HCT116 (cell line): ENCODE measurements around the gene SPATA12. TPM values are rescaled to one million over a fixed set of nuclear protein-coding genes. Genes with fewer than 3 reads are reported as not detected.
A peak's percentile ranks its signal among the peaks of the same experiment; 100 is the strongest.

ENCODE experiments used
- ATAC-seq: fragments of 200-7000 bp; cut with Tn5 transposase; 2 replicates; pipeline ENCODE4 v1.9.1; 2020; ENCODE audit warnings: mild to moderate bottlenecking, moderate library complexity
- BruUV-seq: library from RNA; stranded (reverse); fragments of 400-500 nt; replicated peaks from 2 replicates; lab custom pipeline; 2021; lab: Mats Ljungman, UMichigan
- CTCF ChIA-PET: fragments of 300-600 bp; sonication (Branson Sonifier 250); formaldehyde crosslinking; loops from one replicate; lab custom pipeline; 2021; ENCODE audit warnings: antibody characterized with exemption; lab: Charles Lee
- POLR2A ChIA-PET: fragments of 300-600, 350-600 bp; sonication (Branson Sonifier 250); formaldehyde crosslinking; loops from one replicate; lab custom pipeline; 2021; ENCODE audit warnings: antibody characterized with exemption; lab: Charles Lee
- RAD21 ChIA-PET, 2 experiments: fragments of 300-600 bp; sonication (Branson Sonifier 250); formaldehyde crosslinking; loops; one replicate each; lab custom pipeline; 2023; ENCODE audit warnings: low total read pairs in 2 of 2; ENCODE audit not compliant: uncharacterized antibody in 2 of 2, unreplicated experiment in 2 of 2, low non-redundant PET in 1 of 2; lab: Charles Lee
- DNase-seq: peaks from one replicate; pipeline ENCODE4 v3.0.0-alpha.2; 2010; ENCODE audit warnings: low read depth, low spot score
- H2AFZ ChIP-seq: fragments of 200-600 bp; shearing (Covaris generic), sonication (generic); 2 replicates; pipeline ENCODE4 v1.6.1; 2017; ENCODE audit warnings: low read depth, mixed run types, mixed read lengths, antibody characterized with exemption, low read length; ENCODE audit not compliant: poor library complexity, severe bottlenecking
- H3K27ac ChIP-seq: 2 replicates; pipeline ENCODE4 v1.5.1; 2012; ENCODE audit warnings: low read depth, low read length
- H3K27me3 ChIP-seq: fragments of 200-600 bp; sonication (generic); 2 replicates; pipeline ENCODE4 v1.6.1; 2016; ENCODE audit warnings: mixed run types, low read length, mixed read lengths; ENCODE audit not compliant: insufficient read depth
- H3K36me3 ChIP-seq, 2 experiments: fragments of 200-500 bp in 1 of 2; fragments of 200-600 bp in 1 of 2; sonication (Bioruptor generic) in 1 of 2; sonication (generic) in 1 of 2; 2 replicates each; pipeline versions ENCODE4 v1.5.1 to v1.6.1; 2014 to 2016; ENCODE audit warnings: low read length in 2 of 2, inconsistent platforms in 1 of 2, mixed read lengths in 1 of 2, mixed run types in 1 of 2; ENCODE audit not compliant: insufficient read depth in 2 of 2, control insufficient read depth in 1 of 2
- H3K4me1 ChIP-seq, 2 experiments: fragments of 200-600 bp in 1 of 2; sonication (generic) in 1 of 2; 2 replicates each; pipeline versions ENCODE4 v1.5.1 to v1.6.1; 2012 to 2017; ENCODE audit warnings: low read length in 2 of 2, inconsistent platforms in 1 of 2, mild to moderate bottlenecking in 1 of 2, mixed read lengths in 1 of 2, mixed run types in 1 of 2, moderate library complexity in 1 of 2; ENCODE audit not compliant: insufficient read depth in 2 of 2, control insufficient read depth in 1 of 2
- H3K4me2 ChIP-seq: fragments of 200-600 bp; sonication (generic); 2 replicates; pipeline ENCODE4 v1.6.1; 2017; ENCODE audit warnings: mixed run types, low read length, mixed read lengths
- H3K4me3 ChIP-seq, 2 experiments: fragments of 200-600 bp in 1 of 2; sonication (generic) in 1 of 2; replicated peaks in 1 of 2; 2 replicates each; pipeline ENCODE4 v1.5.1; 2011 to 2016; ENCODE audit warnings: low read length in 2 of 2, control low read depth in 1 of 2, low read depth in 1 of 2, mild to moderate bottlenecking in 1 of 2, mixed read lengths in 1 of 2, mixed run types in 1 of 2
- H3K79me2 ChIP-seq: fragments of 200-600 bp; sonication (generic); 2 replicates; pipeline ENCODE4 v1.6.1; 2017; ENCODE audit warnings: mild to moderate bottlenecking, mixed run types, low read length, moderate library complexity, mixed read lengths; ENCODE audit not compliant: insufficient read depth
- H3K9ac ChIP-seq: fragments of 200-600 bp; sonication (generic); 2 replicates; pipeline ENCODE4 v1.6.1; 2016; ENCODE audit warnings: low read length, mixed read lengths
- H3K9me2 ChIP-seq: fragments of 200-600 bp; sonication (generic), shearing (Covaris generic); 2 replicates; pipeline ENCODE4 v1.6.1; 2017; ENCODE audit warnings: mixed run types, mild to moderate bottlenecking, moderate library complexity; ENCODE audit not compliant: insufficient read depth
- H3K9me3 ChIP-seq, 2 experiments: fragments of 200-500 bp in 1 of 2; fragments of 200-600 bp in 1 of 2; sonication (Bioruptor generic) in 1 of 2; sonication (generic) in 1 of 2; 2 replicates each; pipeline ENCODE4 v1.6.1; 2014 to 2017; ENCODE audit warnings: low read length in 2 of 2, mixed read lengths in 2 of 2, inconsistent platforms in 1 of 2, low read depth in 1 of 2, mild to moderate bottlenecking in 1 of 2, mixed run types in 1 of 2, moderate library complexity in 1 of 2; ENCODE audit not compliant: control insufficient read depth in 1 of 2, insufficient read depth in 1 of 2
- H4K20me1 ChIP-seq: fragments of 200-600 bp; sonication (generic), shearing (Covaris generic); 2 replicates; pipeline ENCODE4 v1.6.1; 2017; ENCODE audit warnings: mixed run types, mild to moderate bottlenecking, moderate library complexity; ENCODE audit not compliant: insufficient read depth
- CTCF ChIP-seq, 3 experiments: fragments of 200-600 bp in 1 of 3; sonication (generic) in 1 of 3; IDR thresholded peaks in 2 of 3; conservative IDR thresholded peaks in 1 of 3; 2 replicates each; pipeline ENCODE4 v1.5.1; 2012 to 2017; ENCODE audit warnings: low read depth in 2 of 3, low read length in 2 of 3, antibody characterized with exemption in 1 of 3, borderline replicate concordance in 1 of 3, control low read depth in 1 of 3, mild to moderate bottlenecking in 1 of 3, mixed read lengths in 1 of 3, mixed run types in 1 of 3, moderate library complexity in 1 of 3; ENCODE audit not compliant: insufficient read depth in 1 of 3
- EGR1 ChIP-seq: IDR thresholded peaks from 2 replicates; pipeline ENCODE4 v1.6.1; 2012; ENCODE audit warnings: low read depth
- EZH2phosphoT487 ChIP-seq: fragments of 200-600 bp; IDR thresholded peaks from 2 replicates; pipeline ENCODE4 v1.6.1; 2018; ENCODE audit warnings: antibody characterized with exemption, borderline replicate concordance
- SP1 ChIP-seq: IDR thresholded peaks from 2 replicates; pipeline ENCODE4 v1.6.1; 2012; ENCODE audit warnings: low read depth
- ZNF274 ChIP-seq: fragments of 200-500 bp; sonication (Bioruptor generic); IDR thresholded peaks from 2 replicates; pipeline ENCODE4 v1.6.1; 2014; ENCODE audit warnings: mild to moderate bottlenecking, low read depth, low read length, inconsistent platforms
- intact Hi-C: fragments of 100-400 bp; cut with micrococcal nuclease; formaldehyde crosslinking; loops from 2 replicates; pipeline ENCODE4 v1.10.0; 2022
- total RNA-seq: library from RNA; stranded (reverse); gene quantifications from one replicate; pipeline ENCODE4 v1.2.1, GENCODE V29; 2021; ENCODE audit not compliant: unreplicated experiment
- TF ChIP-seq, protein P1 (sequence below): IDR thresholded peaks from 2 replicates; pipeline ENCODE4 v1.6.1; 2012

The SPATA12 gene
- total RNA-seq, 1 experiment from 2014 or later = 0.22 TPM

DNA sequence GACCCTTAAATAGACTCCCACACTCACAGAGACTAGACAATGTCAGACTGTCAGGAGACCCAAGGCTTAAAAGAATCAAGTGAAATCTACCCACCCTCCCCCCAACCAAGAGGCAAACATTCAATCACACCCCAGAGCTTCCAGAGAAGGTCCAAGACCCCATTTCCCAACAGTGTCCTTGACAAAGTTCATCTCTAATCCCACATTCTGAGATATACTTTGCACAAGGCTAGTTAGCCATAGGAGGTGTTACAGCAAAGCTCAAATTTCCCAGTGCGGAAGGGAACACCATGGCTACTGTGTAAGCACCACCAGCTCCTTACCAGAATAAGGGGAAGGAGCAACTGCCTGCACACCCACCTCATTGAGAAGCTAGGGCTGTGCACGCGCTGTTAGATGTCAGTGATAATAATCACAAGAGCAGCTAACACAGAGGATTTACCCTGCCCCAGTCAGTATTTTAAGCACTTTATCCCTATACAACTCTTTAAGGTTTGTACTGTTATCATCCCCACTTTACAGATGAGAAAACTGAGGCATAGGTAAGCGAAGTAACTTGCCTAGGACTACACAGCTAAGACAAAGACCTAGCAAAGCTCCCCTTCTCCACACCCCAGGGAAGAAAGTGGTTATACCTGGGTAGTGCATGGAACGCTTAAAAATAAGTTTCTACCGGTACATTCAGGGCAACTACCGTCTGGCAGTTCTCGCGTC is 17.3 kb downstream of the SPATA12 start:
- BruUV-seq = no TSS peak
- intact Hi-C loops = loop anchor here (2.0 to 5.0 kb wide), 3 partner anchors 17 to 380 kb away; partner anchors contain the start of gene SPATA12
- CTCF ChIA-PET = no interaction called here
- Histone ChIP-seq H3K27ac (peak overlapping the region; percentile 72; the same call in 1 of the 2 replicates), H3K9ac (peak overlapping the region; percentile 90), H3K9me2 (no peaks in the 10 kb centered on the region), H4K20me1 (no peaks in the 10 kb centered on the region), H3K27me3 (no peaks in the 10 kb centered on the region), H2AFZ (no peak overlapping the region), H3K9me3 (no peaks in the 10 kb centered on the region), H3K4me2 (peak overlapping the region; percentile 99), H3K4me1 (peaks cover 13 to 73% of the 10 kb centered on the region in 2 experiments; a peak in 3 of 4 replicates), H3K4me3 (peak overlapping the region; percentile 75 to 94), H3K79me2 (peaks cover 36% of the 10 kb centered on the region), H3K36me3 (peaks cover 0 to 8% of the 10 kb centered on the region in 2 experiments; a peak in 2 of 4 replicates)
- POLR2A ChIA-PET = no interaction called here
- no peak for ATAC-seq
- TF ChIP-seq, protein P1, sequence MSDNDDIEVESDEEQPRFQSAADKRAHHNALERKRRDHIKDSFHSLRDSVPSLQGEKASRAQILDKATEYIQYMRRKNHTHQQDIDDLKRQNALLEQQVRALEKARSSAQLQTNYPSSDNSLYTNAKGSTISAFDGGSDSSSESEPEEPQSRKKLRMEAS = no peak
- RAD21 ChIA-PET = interaction anchor here in 1 of 2 experiments (1.2 kb wide), 1 partner anchor 18 kb away, joined by 3 read pairs; no protein-coding TSS in a partner anchor
- DNase-seq = no peak

DNA sequence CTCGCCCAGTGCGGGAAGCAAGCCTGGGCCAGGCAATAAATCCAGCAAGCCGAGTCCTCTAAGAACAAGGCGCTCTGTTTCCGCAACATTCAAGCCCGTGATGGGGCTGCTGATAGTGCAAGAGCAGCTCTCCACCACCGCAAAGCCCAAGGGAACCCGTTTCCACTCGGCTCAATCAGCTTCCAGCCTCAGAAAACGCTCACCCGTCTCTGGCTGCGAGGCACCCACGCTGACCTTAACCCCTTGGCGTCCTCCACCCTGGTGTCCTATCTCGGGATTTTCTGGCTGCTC is 17.8 kb downstream of the SPATA12 start:
- Histone ChIP-seq H3K4me1 (peaks cover 18 to 77% of the 10 kb centered on the region in 2 experiments), H3K4me3 (peak overlapping the region; percentile 75 to 94), H3K79me2 (peaks cover 36% of the 10 kb centered on the region), H3K9ac (peak overlapping the region; percentile 90), H3K9me2 (no peaks in the 10 kb centered on the region), H3K36me3 (peaks cover 0 to 8% of the 10 kb centered on the region in 2 experiments; a peak in 2 of 4 replicates), H3K27ac (peak overlapping the region; percentile 72; the same call in 1 of the 2 replicates), H3K9me3 (no peaks in the 10 kb centered on the region), H3K27me3 (no peaks in the 10 kb centered on the region), H3K4me2 (peak overlapping the region; percentile 99), H4K20me1 (no peaks in the 10 kb centered on the region), H2AFZ (no peak overlapping the region)
- no TSS peak for BruUV-seq
- intact Hi-C loops = loop anchor here (2.0 to 5.0 kb wide), 3 partner anchors 17 to 381 kb away; partner anchors contain the start of gene SPATA12
- TF ChIP-seq ZNF274 (no peak), SP1 (no peak), EGR1 (no peak), EZH2phosphoT487 (no peak), CTCF (IDR thresholded peaks at IDR 0.05 in 2 of 3, conservative IDR thresholded peaks at IDR 0.05 in 1 of 3; ENCODE audit: borderline replicate concordance in 1 of 3, insufficient read depth in 1 of 3, low read depth in 2 of 3, low read length in 2 of 3) (no peak)
- ATAC-seq = no peak
- CTCF ChIA-PET = no interaction called here
- RAD21 ChIA-PET = interaction anchor here in 1 of 2 experiments (1.2 kb wide), 1 partner anchor 19 kb away, joined by 3 read pairs; no protein-coding TSS in a partner anchor
- POLR2A ChIA-PET = no interaction called here
- DNase-seq = no peak
